Lung microvascular endothelial cell (primary cell): Measurements from ENCODE around the gene PLXND1. TPM values are rescaled to one million over a fixed set of nuclear protein-coding genes. Genes with fewer than 3 reads are reported as not detected.

Experiments used
- DNase-seq, 2 donors: peaks; one replicate each; pipeline versions ENCODE4 v3.0.0 to v3.0.0-alpha.2; 2010; ENCODE audit warnings: low read depth in 2 of 2
- total RNA-seq: library from RNA; depleted of rRNA; stranded (reverse); fragments of >200 nt; gene quantifications from 2 replicates; pipeline ENCODE4 v1.2.1, GENCODE V29; 2014

The PLXND1 gene
- total RNA-seq, 1 donor from 2014 or later = 131 TPM

- no peak for DNase-seq
Observed at GRCh38 chr3:129565902-129566301, 40.6 kb downstream of the PLXND1 start.

DNA sequence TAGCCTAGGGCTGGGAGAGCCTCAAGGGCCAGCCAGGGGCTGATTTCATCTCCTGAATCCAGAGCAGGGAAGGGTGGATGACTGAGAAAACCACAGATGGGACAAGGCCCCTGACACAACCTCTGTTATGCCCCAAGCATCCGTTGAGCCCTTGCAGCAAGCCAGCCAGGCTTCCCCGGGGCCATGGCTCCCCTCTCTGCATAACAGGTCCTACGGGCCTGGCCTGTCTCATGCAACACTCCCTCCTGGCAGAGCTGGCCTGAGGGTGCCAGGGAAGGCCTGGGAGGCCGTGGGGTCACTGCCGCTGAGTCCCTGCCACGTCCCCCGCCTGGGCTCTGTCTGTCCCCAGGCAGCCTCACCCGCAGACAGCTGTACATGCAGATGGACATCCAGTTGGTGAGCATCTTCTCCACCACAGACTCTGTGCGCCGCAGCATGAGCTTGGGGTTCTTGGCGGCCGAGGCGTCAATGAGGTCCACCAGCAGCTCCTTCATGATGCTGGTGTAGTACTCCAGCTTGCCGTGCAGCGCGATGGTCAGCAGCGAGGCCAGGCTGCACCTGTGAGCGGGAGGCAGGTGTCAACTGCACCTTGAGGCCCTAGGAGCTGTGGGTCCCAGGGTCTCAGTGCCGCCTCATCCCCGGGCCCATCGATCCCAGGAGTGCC, 41.4 kb downstream of the PLXND1 start:
- DNase-seq = no peak

DNA sequence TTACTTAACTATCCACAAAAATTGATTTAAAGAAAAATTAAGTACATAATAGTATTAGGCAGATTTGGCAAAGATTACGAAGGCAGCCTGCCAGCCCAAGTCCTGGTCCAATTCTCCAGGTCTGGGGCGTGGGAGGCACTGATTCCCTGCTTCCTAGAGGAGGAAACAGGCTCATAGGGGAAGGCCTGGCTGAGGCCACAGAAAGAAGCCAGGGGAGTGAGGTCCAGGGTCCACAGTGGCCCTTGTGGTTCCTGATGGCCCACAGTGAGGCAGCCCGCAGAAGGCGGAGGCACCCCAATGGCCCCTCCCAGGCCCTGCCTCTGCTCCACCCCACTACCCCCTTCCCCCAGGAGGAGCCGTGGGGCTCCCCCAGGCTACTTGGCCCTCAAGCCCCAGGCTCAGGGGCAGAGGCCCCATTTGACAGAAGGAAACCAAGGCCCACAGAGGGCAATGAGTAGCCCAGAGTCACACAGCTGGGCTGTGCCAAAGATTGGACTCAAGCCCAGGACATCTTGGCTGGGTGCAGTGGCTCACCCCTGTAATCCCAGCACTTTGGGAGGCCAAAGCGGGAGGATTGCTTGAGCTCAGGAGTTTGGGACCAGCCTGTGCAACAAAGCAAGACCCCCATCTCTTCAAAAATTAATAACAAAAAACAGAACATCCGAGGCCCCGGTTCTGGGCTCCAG, 42.5 kb downstream of the PLXND1 start:
- no peak for DNase-seq

DNA sequence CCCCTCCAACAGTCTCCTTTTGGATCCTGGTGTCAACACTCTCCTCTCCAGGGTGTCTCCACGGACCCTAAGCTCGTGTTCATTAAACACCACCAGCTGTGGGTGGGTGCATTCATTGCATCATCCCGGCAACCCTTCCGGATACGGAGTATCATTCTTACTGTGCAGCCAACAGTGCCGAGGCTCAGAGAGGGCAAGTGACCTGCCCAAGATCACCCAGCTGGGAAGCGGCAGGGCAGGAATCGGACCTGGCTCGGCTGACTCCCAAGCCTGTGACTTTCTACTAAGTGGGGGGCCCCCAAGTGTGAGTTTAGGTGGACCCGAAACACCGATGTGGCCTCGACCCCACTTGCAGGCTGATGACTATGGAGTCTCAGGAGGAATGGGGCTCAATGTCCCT, 43.1 kb downstream of the PLXND1 start:
- DNase-seq = no peak

- no peak for DNase-seq
Observed at GRCh38 chr3:129562803-129563202, 43.7 kb downstream of the PLXND1 start.

GRCh38 chr3:129561619-129562248, 44.7 kb downstream of the PLXND1 start:
- no peak for DNase-seq

- DNase-seq = peak in 1 of 2 donors; percentile 85
Observed at GRCh38 chr3:129560911-129561594, 45.4 kb downstream of the PLXND1 start.

- DNase-seq = peak in 1 of 2 donors; percentile 43
Observed at GRCh38 chr3:129560269-129560787, 46.1 kb downstream of the PLXND1 start.

- no peak for DNase-seq
Observed at GRCh38 chr3:129559565-129560079, 46.9 kb downstream of the PLXND1 start.

GRCh38 chr3:129558772-129559564, 47.5 kb downstream of the PLXND1 start:
- DNase-seq = peak in 1 of 2 donors; percentile 79

DNA sequence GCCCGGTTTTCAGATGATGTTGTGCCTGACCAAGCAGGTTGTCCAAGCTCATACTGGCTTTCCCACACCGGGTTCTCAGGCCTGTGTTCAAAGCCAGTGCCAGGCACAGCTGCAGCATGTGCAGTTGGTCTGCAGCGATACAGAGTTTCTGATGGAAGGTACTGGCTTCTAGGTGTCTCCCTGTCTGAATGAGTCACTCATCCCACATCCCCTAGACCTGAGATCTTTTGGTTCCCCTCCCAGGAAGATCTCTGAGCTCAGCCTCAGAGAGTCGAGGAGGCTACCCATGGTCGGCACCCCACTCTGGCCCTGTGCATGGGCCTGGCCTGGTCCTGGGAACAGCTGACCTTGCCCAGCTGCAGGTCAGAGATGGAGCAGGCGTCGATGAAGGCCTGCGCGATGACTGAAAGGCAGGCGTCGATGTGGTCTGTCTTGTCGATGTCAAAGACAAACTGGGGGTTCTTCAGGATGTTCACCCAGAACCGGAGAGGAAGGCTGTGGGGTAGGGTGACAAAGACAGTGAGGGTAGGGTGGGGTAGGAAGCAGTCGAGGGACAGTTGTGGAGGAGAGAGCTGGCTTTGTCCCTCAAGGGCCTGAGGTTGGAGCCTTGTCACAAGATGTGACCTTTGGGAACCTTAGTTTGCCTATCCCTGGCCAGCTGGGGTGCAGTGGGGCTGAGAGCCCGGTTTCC, 48.2 kb downstream of the PLXND1 start:
- DNase-seq = no peak

DNA sequence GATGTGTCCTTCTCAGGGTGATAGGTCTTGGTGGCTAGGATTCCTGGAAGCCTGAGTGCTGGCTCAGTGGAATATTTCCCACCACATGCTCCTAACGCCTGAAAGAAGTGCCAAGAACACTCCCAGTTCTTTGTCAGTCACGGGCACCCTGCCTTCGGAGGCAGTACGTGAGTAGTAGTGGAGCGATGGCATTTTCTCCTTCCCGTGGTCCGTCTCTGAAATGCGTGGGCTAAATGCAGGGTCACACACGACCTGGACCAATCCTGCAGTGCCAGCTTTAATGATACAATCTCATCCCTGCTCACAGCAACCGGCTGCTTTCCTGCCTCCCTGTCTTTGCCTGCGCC, 49.0 kb downstream of the PLXND1 start:
- DNase-seq = no peak

DNA sequence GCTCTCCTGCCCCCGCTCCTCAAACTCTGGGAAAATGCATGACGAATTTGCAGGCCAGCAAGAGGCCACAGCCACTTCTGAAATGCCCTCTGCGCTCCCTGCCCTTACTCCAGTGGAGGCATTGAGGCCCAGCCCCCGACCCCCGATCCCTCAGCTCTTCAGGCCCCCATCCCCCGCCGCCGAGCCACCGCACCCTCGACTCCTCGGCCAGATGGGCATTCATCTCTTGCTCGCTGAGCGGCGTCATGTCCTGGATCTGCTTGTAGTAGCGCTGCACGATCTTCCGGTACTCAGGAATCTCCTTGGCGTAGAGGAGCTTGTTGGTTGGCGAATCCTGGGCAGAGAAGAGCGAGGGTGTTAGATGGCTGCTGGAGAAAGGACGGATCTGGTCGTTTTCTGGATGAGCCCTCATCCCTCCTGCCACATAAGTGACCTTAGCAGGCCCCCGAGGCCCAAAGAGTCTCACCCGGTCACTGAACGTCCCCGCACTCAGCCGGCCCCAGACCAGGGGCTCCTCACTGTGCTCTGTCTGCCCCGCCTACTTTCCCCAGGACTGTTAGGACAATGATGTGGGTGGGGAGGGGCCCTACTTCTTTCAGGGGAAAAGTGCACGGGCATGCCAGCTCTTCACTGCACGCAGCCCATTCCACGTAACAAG, 49.5 kb downstream of the PLXND1 start:
- DNase-seq = no peak

DNA sequence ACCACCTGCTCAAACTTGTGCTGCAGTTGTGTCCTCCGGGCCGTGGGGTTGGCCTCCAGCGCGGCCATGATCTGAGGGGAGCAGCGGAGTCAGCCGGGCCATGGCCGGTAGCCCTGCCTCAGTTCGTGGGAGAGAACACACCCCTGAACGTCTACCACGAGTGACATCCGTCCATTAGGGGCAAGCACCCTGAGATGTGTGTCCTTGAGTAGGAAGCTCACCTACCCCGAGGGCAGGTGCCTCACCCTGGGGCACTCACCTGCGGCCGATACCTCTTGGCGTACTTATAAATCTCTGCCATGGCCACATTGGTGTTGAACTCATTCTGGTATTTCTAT, 50.1 kb downstream of the PLXND1 start:
- DNase-seq = no peak

- no peak for DNase-seq
Observed at GRCh38 chr3:129555616-129556357, 50.7 kb downstream of the PLXND1 start.

DNA sequence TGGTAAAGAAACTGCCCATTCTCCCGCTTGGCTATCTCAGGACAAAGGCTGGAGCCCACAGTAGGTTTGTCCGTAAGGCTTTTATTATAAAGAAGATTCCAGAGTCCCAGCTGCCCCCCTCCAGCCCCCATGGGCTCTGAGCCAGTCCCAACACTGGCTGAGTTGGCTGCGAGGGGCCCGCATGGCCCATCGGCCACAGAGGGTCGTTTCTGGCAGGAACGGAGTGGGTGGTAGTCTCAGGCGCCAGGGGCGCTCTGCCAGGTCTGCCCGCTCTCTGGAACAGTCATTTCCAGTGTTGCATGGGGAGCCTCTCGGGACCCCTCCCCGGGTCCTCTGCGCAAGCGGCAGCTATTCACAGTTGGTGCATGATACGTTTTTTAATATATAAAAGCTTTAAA, 51.3 kb downstream of the PLXND1 start:
- no peak for DNase-seq

DNA sequence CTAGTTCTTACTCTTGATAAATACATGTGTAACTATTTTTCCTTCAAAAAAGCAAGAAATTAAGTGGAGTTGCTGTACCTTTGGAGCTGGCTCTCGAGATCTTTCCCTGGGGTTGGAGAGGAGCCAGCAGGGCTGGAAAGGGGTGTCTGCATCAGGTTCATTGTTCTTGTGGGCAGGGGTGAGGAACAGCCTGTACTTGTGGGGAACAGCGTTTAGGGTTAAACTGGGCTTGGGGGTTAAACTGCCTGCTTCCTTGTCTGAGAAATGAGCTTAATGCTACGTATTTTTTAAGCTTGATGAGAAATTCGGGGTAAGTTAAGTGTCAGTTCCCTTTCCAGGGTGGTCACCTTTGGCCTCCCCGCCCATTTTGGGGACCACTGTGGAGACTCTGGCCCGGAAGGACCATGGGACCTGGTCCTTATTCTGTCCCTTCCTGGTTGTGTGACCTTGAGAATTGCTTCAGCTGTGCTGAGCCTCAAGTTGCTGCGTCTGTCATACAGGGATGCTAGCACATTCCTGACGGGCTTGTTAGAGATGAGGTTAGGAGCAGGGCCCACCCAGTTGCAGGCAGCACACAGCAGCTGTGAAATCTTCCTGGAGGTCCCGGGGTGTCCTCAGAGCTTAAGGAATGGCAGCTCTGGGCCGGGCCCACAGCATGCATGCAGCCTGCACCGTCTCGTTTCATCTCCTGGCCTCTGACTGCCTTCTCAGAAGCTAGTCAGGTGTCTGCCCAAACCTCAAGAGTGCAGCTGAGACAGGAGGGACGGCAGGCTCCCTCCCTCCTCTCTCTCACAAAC, 51.9 kb downstream of the PLXND1 start:
- DNase-seq = no peak

DNA sequence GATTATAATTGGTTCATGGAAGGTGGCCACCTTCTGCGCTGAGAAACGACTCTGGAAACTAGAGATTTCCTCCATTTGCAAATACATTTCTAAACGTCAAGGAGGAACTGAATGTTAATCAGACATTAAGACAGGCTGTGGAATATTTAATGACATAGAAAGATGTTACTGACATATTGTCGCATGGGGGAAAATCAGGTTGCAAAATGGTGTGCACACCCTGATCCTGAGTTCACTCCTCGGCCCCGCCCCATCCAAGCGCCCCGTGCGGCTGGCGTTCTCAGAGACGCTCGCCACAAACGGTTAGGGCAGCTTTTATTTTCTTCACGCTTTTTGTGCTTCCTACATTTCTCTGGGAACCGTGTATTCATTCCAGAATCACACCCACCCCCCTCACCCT, 52.8 kb downstream of the PLXND1 start:
- no peak for DNase-seq

DNA sequence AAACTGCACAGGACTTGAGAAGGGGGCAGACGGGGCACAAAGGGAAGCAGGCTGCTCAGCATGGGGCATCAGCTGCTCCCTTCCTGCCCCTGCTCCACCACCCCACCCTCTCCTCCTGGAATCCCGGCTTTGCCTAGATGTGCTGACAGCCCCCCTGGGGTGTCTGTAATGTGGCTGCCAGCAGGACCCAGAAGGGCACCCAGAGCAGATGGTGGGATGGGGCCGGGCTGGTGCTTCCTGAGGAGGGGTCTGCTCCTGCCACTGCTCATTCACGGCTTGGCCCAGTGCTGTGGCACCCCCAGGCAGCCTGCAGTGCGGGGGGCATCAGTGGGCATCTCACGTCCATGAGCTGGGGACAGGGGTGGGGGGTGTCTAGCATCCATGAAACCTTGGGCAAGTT, 53.3 kb downstream of the PLXND1 start:
- DNase-seq = no peak
